Stimulated activated naive CD8-positive, alpha-beta T cell treated with anti-CD3 and anti-CD28 coated beads, Interleukin-15, amount 100 ng/mL, for 72 hours (primary cell): ENCODE results near the gene SHKBP1.
"Not testable (repeated sequence)": the region's sequence is repeated elsewhere in the genome, so short reads cannot be mapped to it uniquely, and the experiment has no call there.

Source experiments
- ATAC-seq: fragments of 150-1000 bp; cut with Tn5 transposase; 2 replicates; pipeline ENCODE4 v1.10.0; 2021; ENCODE audit warnings: mild to moderate bottlenecking, moderate library complexity
- DNase-seq, 2 donors: peaks; one replicate each; pipeline ENCODE4 v3.0.0; 2021 to 2022
- H3K27ac Mint-ChIP-seq, 2 donors: one replicate each; pipeline ENCODE4 v1.8.0; 2022; ENCODE audit warnings: mild to moderate bottlenecking in 2 of 2, mixed read lengths in 2 of 2, moderate library complexity in 2 of 2
- H3K27me3 Mint-ChIP-seq: one replicate; pipeline ENCODE4 v1.8.0; 2022; ENCODE audit warnings: mixed read lengths
- H3K4me1 Mint-ChIP-seq: one replicate; pipeline ENCODE4 v1.8.0; 2022; ENCODE audit warnings: mild to moderate bottlenecking, mixed read lengths
- H3K4me3 Mint-ChIP-seq, 2 donors: one replicate each; pipeline ENCODE4 v1.8.0; 2022; ENCODE audit warnings: mild to moderate bottlenecking in 2 of 2, mixed read lengths in 2 of 2, moderate library complexity in 1 of 2
- H3K9me3 Mint-ChIP-seq, 2 donors: one replicate each; pipeline ENCODE4 v1.8.0; 2022; ENCODE audit warnings: mixed read lengths in 2 of 2

Gene SHKBP1

DNA sequence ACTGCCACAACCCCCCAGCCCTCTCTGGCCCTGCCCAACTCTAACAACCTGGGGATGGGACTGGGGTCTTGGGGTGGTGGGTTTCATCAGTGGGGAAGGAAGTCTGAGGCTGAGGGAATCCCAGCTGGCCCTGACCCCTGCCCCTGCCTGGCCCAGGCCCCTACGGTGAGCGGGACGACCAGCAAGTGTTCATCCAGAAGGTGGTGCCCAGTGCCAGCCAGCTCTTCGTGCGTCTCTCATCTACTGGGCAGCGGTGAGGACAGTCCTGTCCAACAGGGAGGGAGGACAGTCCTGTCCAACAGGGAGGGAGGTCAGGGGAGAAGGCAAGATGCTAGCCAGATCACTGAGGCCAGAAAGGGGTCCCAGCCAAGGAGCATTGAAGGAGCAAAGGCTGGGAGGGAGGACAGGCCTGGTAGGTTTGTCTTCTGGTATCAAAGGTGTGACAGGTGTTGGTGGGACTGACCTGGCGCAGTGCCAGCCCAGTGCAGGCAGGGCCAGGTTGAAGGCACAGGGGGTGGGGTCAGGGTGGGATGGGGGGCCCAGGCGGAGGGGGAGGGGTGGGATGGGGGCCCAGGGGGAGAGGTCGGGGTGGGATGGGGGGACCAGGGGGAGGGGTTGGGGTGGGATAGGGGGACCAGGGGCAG is 12.4 kb downstream of the SHKBP1 start:
- Mint-ChIP-seq H3K27me3 (no peaks in the 10 kb centered on the region), H3K27ac (peak overlapping the region in 1 of 2 donors; percentile 9), H3K4me3 (no peak overlapping the region), H3K4me1 (peaks cover 17% of the 10 kb centered on the region), H3K9me3 (no peaks in the 10 kb centered on the region)
- ATAC-seq (no peak), DNase-seq (no peak)

DNA sequence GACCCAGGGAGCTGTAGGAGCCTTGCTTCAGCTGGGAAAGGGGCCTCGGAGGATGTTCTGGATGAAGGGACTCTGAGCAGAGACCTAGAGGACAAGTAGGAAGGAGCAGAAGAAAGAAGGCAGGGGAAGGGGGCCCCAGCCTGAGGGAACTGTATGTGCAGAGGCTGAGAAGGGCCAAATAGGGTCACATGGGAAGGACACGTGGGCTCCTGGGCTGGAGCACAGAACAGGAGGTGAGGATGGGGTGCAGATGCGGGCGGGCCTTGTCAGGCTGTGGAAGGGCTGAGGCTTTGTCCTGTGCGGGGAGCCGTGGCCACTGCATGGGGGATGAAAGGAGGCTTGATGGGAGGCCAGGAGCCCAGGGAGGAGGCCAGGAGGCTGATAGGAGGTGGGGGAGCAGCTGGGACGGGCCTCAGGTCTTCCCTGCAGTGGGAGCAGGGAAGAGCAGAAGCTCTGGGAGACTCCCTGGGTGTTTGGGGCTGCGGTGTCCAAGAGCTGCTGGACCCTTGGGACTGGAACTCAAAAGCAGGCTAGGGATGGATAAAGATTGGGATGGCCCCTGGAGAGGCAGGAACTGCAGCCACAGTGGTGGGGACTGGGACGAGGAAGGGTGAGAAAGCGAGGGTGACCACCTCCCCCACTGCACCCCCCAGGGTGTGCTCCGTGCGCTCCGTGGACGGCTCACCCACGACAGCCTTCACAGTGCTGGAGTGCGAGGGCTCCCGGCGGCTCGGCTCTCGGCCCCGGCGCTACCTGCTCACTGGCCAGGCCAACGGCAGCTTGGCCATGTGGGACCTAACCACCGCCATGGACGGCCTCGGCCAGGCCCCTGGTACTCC is 13.1 kb downstream of the SHKBP1 start:
- H3K4me3 Mint-ChIP-seq, result no peak overlapping the region
- peaks cover 7% of the 10 kb centered on the region for H3K27me3 Mint-ChIP-seq
- no peak for ATAC-seq
- no peaks in the 10 kb centered on the region for H3K9me3 Mint-ChIP-seq
- DNase-seq, result no peak
- peak overlapping the region in 1 of 2 donors; percentile 39 for H3K27ac Mint-ChIP-seq
- peaks cover 25% of the 10 kb centered on the region for H3K4me1 Mint-ChIP-seq

DNA sequence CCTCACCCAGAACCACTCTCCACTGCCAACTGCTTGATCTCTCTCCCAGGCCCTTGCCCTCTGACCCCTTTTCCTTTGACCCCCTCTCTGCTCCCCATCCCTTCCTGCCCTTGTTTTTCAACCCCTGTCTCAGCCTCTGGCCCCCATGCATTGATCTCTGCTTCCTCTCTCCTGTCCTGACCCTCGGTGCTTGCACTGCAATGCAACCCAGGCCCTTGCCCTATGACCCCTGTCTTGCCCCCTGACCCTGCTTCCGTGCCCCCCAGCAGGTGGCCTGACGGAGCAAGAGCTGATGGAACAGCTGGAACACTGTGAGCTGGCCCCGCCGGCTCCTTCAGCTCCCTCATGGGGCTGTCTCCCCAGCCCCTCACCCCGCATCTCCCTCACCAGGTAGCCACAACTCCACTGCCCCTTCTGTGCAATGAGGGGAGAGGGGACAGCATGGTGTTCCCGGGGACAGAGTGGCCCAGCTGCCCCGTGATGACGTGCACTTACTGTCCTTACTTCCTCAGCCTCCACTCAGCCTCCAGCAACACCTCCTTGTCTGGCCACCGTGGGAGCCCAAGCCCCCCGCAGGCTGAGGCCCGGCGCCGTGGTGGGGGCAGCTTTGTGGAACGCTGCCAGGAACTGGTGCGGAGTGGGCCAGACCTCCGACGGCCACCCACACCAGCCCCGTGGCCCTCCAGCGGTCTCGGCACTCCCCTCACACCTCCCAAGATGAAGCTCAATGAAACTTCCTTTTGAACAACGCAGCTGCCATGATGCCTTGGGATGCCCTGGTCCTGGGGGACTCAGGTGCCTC is 14.0 kb downstream of the SHKBP1 start:
- Mint-ChIP-seq H3K27ac (no peak overlapping the region), H3K4me3 (no peak overlapping the region), H3K9me3 (no peaks in the 10 kb centered on the region), H3K4me1 (peaks cover 27% of the 10 kb centered on the region), H3K27me3 (peaks cover 14% of the 10 kb centered on the region)
- no peak for ATAC-seq
- no peak for DNase-seq

DNA sequence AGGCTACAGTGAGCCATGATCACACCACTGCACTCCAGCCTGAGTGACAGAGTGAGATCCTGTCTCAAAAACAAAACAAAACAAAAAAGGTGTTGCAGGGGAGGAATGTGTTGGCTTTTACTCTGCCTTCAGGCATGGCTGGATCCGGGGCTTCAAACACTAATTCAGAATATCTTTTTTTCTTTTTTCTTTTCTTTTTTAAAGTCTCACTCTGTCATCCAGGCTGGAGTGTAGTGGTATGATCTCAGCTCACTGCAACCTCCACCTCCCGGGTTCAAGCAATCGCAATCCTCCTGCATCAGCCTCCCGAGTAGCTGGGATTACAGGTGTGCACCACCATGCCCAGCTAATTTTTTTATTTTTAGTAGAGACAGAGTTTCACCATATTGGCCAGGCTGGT is 15.1 kb downstream of the SHKBP1 start:
- H3K9me3 Mint-ChIP-seq, H3K27ac Mint-ChIP-seq, ATAC-seq, DNase-seq, H3K4me3 Mint-ChIP-seq: not testable (repeated sequence)
- Mint-ChIP-seq H3K27me3 (peaks cover 22% of the 10 kb centered on the region), H3K4me1 (peaks cover 19% of the 10 kb centered on the region)

DNA sequence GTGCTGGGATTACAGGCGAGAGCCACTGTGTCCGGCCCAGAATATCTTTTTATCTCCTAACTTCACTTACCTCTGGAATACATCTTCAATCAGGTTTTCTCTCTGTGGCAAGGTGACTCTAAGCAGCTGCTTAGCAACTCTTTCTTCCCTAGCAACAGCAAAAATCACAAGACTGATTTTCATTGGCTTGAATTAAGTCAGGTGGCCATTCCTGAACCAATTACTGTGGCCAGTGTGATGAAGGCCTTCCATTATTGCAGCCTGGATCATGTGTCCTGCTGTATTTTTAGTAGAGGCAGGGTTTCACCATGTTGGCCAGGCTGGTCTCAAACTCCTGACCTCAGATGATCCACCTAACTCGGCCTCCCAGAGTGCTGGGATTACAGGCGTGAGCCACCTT is 15.5 kb downstream of the SHKBP1 start:
- no peak overlapping the region for H3K27ac Mint-ChIP-seq
- H3K4me3 Mint-ChIP-seq, result no peak overlapping the region
- H3K27me3 Mint-ChIP-seq, result peaks cover 27% of the 10 kb centered on the region
- peaks cover 22% of the 10 kb centered on the region for H3K4me1 Mint-ChIP-seq
- ATAC-seq (peak; percentile 76), DNase-seq (no peak)
- no peaks in the 10 kb centered on the region for H3K9me3 Mint-ChIP-seq

DNA sequence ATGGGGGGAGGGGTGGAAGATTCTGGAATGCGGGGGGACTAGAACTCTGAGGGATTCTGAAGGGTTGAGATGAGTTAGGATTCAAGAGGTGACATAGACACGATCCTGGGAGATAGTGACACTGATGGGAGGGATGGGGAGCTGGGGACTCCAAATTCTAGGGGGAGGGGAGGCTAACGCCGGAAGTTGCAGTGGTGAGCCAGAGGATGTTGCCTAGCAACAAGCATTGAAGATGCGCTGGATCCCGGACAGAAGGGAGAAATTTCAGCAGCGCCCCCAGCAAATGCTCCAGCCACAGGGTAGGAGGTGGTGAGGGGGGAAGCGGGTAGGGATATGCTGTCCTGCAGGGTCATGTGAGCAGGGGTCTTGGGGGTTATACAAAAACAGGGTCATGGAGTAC is 17.6 kb downstream of the SHKBP1 start:
- no peak for DNase-seq
- Mint-ChIP-seq H3K27ac (no peak overlapping the region), H3K27me3 (peaks cover 48% of the 10 kb centered on the region), H3K4me1 (peaks cover 40% of the 10 kb centered on the region), H3K4me3 (peak overlapping the region in 1 of 2 donors; percentile 4), H3K9me3 (no peaks in the 10 kb centered on the region)
- no peak for ATAC-seq

GRCh38 chr19:40594657-40595091 is 18.0 kb downstream of the SHKBP1 start:
- H3K9me3 Mint-ChIP-seq, result no peaks in the 10 kb centered on the region
- H3K4me3 Mint-ChIP-seq, result no peak overlapping the region
- H3K27ac Mint-ChIP-seq, result no peak overlapping the region
- peaks cover 44% of the 10 kb centered on the region for H3K4me1 Mint-ChIP-seq
- ATAC-seq, result no peak
- peaks cover 52% of the 10 kb centered on the region for H3K27me3 Mint-ChIP-seq
- DNase-seq, result no peak

DNA sequence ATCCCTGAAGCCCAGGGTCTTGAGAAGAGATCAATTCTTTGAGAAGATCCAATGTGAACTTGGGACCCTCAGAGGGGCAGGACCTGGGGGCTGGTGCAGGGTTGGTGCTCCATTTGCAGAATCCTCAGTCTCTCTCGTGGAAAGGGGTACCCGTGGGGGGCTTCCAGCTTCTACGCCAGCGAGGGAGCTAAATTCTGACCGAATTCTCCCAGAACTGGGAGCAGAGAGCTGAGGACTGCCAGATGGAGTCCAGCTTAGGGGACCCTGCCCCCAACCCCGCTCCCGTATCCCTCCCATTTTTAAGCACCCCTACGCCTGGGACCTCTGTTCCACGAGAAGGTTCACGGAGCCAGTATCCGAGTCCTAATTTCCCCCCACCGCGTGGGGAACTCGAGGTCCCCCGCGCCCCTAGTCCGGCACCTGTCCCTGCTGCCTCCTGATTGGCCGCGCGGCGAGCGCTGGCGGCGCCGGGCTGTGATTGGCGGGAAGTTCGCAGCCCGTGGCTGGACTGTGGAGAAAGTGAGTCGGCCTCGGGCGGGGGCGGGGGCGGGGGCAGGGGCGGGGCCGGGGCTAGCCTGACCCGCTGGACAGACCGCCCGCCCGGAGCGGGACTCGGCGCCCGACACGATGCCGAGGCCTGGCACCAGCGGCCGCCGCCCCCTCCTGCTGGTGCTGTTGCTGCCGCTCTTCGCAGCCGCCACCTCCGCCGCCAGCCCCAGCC is 20.1 kb downstream of the SHKBP1 start:
- DNase-seq (no peak), ATAC-seq (no peak)
- no peak overlapping the region for H3K27ac Mint-ChIP-seq
- peaks cover 61% of the 10 kb centered on the region for H3K4me1 Mint-ChIP-seq
- no peaks in the 10 kb centered on the region for H3K9me3 Mint-ChIP-seq
- H3K27me3 Mint-ChIP-seq, result peaks cover 73% of the 10 kb centered on the region
- peak overlapping the region; percentile 46 to 70 for H3K4me3 Mint-ChIP-seq

DNA sequence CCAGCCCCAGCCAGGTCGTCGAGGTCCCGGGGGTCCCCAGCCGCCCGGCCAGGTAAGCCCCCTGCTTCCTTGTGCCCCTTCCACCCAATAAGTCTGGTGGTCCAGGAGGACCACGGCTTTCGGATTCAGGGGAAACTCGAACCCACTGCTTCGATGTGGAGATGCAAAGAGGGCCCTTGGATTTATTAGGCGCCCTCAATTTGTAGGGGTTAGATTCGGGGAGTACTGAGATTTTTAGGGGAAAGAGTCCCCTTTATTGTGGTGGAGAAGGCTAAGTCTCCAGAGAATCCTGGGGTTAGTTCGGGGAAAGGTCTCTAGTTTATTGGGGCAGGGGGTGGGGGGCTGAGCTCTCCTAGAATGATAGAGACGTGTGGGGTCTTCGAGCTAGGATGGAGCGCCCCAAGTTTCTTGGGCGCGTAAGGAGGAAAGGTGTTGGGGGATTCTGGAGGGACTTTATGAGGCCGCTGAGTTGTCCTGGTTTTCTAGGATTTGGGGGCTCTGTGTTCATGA is 20.7 kb downstream of the SHKBP1 start:
- no peak overlapping the region for H3K27ac Mint-ChIP-seq
- DNase-seq (no peak), ATAC-seq (no peak)
- peaks cover 78% of the 10 kb centered on the region for H3K27me3 Mint-ChIP-seq
- H3K9me3 Mint-ChIP-seq, result no peaks in the 10 kb centered on the region
- peaks cover 67% of the 10 kb centered on the region for H3K4me1 Mint-ChIP-seq
- peak overlapping the region; percentile 53 to 70 for H3K4me3 Mint-ChIP-seq

GRCh38 chr19:40598121-40598917 is 21.6 kb downstream of the SHKBP1 start:
- Mint-ChIP-seq H3K27ac (no peak overlapping the region), H3K27me3 (peaks cover 88% of the 10 kb centered on the region), H3K9me3 (no peaks in the 10 kb centered on the region), H3K4me3 (peak overlapping the region; percentile 64 to 65), H3K4me1 (peaks cover 77% of the 10 kb centered on the region)
- ATAC-seq (peak; percentile 64), DNase-seq (peak; percentile 81 to 83)

- Mint-ChIP-seq H3K27ac (no peak overlapping the region), H3K4me1 (peaks cover 81% of the 10 kb centered on the region), H3K9me3 (no peaks in the 10 kb centered on the region), H3K27me3 (peaks cover 89% of the 10 kb centered on the region), H3K4me3 (peak overlapping the region; percentile 53 to 64)
- ATAC-seq (no peak), DNase-seq (no peak)
These were observed 22.2 kb downstream of the SHKBP1 start for GRCh38 chr19:40598918-40599307.

GRCh38 chr19:40599331-40599901 is 22.7 kb downstream of the SHKBP1 start:
- Mint-ChIP-seq H3K9me3 (no peaks in the 10 kb centered on the region), H3K4me1 (peaks cover 81% of the 10 kb centered on the region), H3K4me3 (peak overlapping the region; percentile 53 to 64), H3K27me3 (peaks cover 87% of the 10 kb centered on the region), H3K27ac (no peak overlapping the region)
- ATAC-seq (no peak), DNase-seq (no peak)

DNA sequence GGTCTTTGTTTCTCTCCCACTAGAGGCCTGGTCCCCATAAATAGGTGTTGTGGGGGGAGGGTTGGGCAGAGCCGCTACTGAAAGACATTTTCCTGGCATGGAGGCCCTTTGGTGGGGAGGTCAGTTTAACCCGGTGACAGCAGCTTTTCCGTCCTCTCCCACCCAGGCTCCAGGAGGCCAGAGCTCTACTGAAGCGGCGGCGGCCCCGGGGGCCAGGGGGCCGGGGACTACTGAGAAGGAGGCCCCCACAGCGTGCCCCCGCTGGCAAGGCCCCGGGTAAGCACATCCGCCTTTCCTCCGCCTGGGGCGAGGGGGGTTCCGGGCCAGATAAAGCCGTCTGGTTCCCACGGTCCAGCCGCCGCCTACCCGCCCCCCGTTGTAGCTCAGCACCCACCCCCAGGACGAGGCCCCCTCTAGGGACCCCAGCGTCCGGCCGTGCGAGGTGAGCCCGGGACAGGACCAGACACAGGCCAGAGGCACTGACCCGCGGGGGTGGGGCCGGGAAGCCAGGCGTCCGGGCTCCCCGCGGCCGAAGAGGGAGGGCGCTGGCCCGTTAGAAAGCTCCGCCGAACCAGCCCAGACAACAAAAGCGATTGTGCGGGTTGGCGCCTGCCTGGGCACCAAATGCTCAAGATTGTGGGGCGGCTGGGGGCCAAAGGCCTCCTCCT is 23.4 kb downstream of the SHKBP1 start:
- no peak overlapping the region for H3K27ac Mint-ChIP-seq
- H3K4me1 Mint-ChIP-seq, result peaks cover 81% of the 10 kb centered on the region
- ATAC-seq (no peak), DNase-seq (no peak)
- H3K4me3 Mint-ChIP-seq, result peak overlapping the region; percentile 57 to 64
- H3K27me3 Mint-ChIP-seq, result peaks cover 80% of the 10 kb centered on the region
- no peaks in the 10 kb centered on the region for H3K9me3 Mint-ChIP-seq
